Cardiac muscle cell (in vitro differentiated cells and primary cell): Measurements from ENCODE around the gene ZNF580. TPM values are rescaled to one million over a fixed set of nuclear protein-coding genes. Genes with fewer than 3 reads are reported as not detected.

ENCODE experiments used
- DNase-seq, 2 donors: peaks; one replicate each; pipeline versions ENCODE4 v3.0.0 to v3.0.0-alpha.2; 2010 to 2017; ENCODE audit warnings: low read depth in 1 of 2, low spot score in 1 of 2
- H3K27ac ChIP-seq: fragments of 200-600 bp; sonication (generic); 2 replicates; pipeline ENCODE4 v1.5.1; 2016
- H3K27me3 ChIP-seq: fragments of 200-600 bp; sonication (generic); 2 replicates; pipeline ENCODE4 v1.6.0; 2016; ENCODE audit warnings: control low read depth
- H3K36me3 ChIP-seq: fragments of 200-600 bp; sonication (generic); 2 replicates; pipeline ENCODE4 v1.5.1; 2016; ENCODE audit warnings: control low read depth
- H3K4me1 ChIP-seq: fragments of 200-600 bp; sonication (generic); 2 replicates; pipeline ENCODE4 v1.8.1; 2017; ENCODE audit warnings: low read depth, mild to moderate bottlenecking, mixed run types
- H3K4me3 ChIP-seq: fragments of 200-600 bp; sonication (generic); 2 replicates; pipeline ENCODE4 v1.5.1; 2016; ENCODE audit warnings: mild to moderate bottlenecking
- H3K9me3 ChIP-seq: fragments of 200-600 bp; sonication (generic); 2 replicates; pipeline ENCODE4 v1.5.1; 2017; ENCODE audit warnings: low read depth, mild to moderate bottlenecking, control low read depth
- polyA plus RNA-seq: library from polyadenylated mRNA; unstranded; fragments of >200 nt; fragmentation: Nextera tagmentation; extraction: Ambion mirVana; gene quantifications from 2 replicates; pipeline ENCODE4 v1.2.1, GENCODE V29; 2016
- total RNA-seq: library from RNA; depleted of rRNA; stranded (reverse); fragments of >200 nt; gene quantifications from 2 replicates; pipeline ENCODE4 v1.2.3, GENCODE V29; 2016
- TF ChIP-seq, protein P1 (sequence below): IDR thresholded peaks from 2 replicates; pipeline ENCODE4 v1.5.1; 2012; ENCODE audit warnings: low read depth, mild to moderate bottlenecking, low read length

The ZNF580 gene
- total and polyA plus RNA-seq, 2 experiments from 2014 or later: 78.4 to 124 TPM

DNA sequence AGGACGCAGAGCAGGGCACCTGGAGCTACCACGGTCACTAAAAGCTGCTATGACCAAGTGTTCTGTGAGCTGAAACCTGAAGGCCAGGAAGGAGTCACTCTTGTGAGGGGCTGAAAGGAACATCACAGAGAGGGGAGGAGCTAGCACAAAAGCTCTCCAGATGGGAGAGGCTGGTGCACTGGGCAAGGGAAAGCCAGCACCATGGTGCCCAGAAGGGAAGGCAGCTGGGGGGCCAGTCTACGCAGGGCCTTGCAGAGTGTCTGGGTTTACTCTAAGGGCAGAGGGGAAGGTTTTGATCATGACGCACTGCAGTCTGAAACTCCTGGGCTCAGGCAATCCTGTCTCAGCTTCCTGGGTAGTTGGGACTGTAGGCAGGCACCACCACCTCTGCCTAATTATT, 4.1 kb upstream of the ZNF580 start:
- H3K36me3 ChIP-seq: no peaks in the 10 kb centered on the region
- H3K9me3 ChIP-seq: no peaks in the 10 kb centered on the region
- H3K27me3 ChIP-seq: no peaks in the 10 kb centered on the region
- no peak overlapping the region for H3K27ac ChIP-seq
- no peak overlapping the region for H3K4me3 ChIP-seq
- peaks cover 5% of the 10 kb centered on the region for H3K4me1 ChIP-seq
- TF ChIP-seq, protein P1, sequence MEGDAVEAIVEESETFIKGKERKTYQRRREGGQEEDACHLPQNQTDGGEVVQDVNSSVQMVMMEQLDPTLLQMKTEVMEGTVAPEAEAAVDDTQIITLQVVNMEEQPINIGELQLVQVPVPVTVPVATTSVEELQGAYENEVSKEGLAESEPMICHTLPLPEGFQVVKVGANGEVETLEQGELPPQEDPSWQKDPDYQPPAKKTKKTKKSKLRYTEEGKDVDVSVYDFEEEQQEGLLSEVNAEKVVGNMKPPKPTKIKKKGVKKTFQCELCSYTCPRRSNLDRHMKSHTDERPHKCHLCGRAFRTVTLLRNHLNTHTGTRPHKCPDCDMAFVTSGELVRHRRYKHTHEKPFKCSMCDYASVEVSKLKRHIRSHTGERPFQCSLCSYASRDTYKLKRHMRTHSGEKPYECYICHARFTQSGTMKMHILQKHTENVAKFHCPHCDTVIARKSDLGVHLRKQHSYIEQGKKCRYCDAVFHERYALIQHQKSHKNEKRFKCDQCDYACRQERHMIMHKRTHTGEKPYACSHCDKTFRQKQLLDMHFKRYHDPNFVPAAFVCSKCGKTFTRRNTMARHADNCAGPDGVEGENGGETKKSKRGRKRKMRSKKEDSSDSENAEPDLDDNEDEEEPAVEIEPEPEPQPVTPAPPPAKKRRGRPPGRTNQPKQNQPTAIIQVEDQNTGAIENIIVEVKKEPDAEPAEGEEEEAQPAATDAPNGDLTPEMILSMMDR: no peak
- no peak for DNase-seq

DNA sequence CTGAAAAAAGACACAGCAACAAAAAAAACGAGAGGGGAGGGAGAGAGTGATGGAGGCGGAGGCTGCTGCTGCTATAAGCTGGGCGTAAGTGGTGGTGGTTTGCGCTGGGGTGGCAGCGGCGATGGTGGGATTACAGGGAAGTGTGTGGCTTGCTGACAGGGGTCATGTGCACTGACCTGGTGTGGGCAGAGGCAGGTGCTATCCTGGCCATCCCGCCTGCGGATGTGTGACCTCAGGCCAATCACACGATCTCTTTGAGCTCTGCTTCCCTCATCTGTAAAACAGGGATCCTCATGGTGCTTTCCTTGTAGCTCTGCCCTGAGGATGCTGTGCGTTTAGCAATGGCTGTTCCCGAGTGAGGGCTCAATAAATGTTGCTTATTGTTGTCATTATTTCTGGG, 3.3 kb upstream of the ZNF580 start:
- no peak overlapping the region for H3K4me3 ChIP-seq
- DNase-seq: no peak
- H3K27ac ChIP-seq: no peak overlapping the region
- no peaks in the 10 kb centered on the region for H3K36me3 ChIP-seq
- TF ChIP-seq, protein P1: no peak
- no peaks in the 10 kb centered on the region for H3K9me3 ChIP-seq
- no peaks in the 10 kb centered on the region for H3K27me3 ChIP-seq
- peaks cover 8% of the 10 kb centered on the region for H3K4me1 ChIP-seq

DNA sequence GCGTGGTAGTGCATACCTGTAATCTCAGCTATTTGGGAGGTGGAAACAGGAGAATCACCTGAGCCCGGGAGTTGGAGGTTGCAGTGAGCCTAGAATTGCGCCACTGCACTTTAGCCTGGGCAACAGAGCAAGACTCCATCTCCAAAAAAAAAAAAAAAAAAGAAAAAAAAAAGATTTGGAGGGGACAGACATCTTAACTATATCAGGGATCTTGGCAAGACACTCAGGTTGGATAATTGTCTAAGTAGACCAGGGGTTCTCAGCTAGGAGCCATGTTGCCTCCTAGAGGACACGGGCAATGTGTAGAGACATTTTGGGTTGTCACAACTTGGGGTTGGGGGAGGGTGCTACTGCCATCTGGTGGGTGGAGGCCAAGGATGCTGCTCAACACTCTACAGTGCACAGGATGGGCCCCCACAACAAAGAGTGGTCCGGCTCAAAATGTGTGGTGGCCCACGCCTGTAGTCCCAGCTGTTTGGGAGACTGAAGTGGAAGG, 1.9 kb upstream of the ZNF580 start:
- Histone ChIP-seq H3K36me3 (no peaks in the 10 kb centered on the region), H3K4me1 (peaks cover 15% of the 10 kb centered on the region), H3K27me3 (no peaks in the 10 kb centered on the region), H3K27ac (no peak overlapping the region), H3K9me3 (no peaks in the 10 kb centered on the region), H3K4me3 (no peak overlapping the region)
- TF ChIP-seq, protein P1: peak; percentile 46
- peak; percentile 38 to 41 for DNase-seq

DNA sequence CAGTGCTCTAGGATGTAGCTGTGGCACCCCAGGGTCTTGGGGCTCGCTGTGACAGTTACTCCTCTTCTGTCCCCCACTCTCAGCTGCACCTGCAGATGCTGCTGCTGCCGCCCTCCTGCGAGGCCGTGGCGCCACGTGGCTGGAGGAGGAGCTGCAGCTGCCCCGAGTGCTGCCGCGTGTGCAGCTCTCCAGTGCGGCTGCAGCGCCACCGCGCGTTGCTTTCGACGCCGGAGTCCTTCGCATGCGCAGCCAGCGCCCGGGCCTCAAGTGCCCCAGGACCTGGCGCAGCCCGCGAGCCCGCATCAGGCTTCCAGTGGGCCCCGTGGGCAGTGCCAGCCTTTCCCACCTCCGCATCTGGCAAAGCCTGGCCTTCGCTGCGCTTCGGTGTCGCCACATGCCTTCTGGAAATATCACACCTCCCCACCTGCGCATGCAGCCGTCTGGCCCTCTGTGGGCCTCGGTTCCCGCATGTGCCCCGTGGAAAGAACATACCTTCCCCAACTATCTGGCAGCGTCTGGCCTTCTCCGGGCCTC, 692 bp upstream of the ZNF580 start:
- H3K4me3 ChIP-seq: peak overlapping the region; percentile 95
- peaks cover 21% of the 10 kb centered on the region for H3K4me1 ChIP-seq
- H3K9me3 ChIP-seq: no peaks in the 10 kb centered on the region
- TF ChIP-seq, protein P1: peak; percentile 49
- no peaks in the 10 kb centered on the region for H3K27me3 ChIP-seq
- DNase-seq: peak in 1 of 2 donors; percentile 79
- H3K27ac ChIP-seq: peak overlapping the region; percentile 91
- H3K36me3 ChIP-seq: no peaks in the 10 kb centered on the region

DNA sequence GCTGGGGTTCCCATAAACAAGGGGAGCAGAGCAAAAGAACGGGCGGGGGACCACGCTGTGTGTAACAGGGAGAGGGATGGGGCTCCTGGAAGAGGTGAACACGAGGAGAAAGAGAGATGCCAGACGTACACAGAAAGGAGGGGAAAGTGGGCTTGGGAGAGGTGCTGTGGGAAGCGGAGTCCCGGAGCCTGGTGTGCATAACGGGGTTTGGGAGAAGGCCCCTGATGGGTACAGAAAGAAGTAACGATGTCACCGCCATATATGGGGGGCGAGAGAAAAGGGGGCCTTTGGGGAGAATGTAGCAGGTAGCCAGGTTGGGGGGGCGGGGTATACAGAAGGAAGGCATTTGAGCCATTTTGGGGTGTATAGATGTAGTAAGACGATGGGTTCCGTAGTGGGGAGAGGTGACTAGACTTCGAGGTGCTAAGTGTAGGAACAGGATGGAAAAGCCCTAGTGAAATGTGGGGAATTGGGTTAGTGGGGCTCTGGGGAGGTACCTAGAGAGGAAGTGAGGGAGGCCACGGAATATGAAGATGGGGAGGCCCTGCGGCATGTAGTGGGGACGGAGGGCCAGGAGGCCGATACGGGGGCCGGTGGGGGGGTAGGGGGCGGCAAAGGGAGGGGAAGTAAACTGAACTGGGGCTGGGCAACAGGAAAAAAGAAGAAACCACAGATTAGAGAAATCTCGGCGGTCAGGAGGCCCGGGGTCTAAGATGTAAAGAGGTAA, 787 bp downstream of the ZNF580 start:
- TF ChIP-seq, protein P1: no peak
- H3K27ac ChIP-seq: peak overlapping the region; percentile 91
- peak overlapping the region; percentile 95 for H3K4me3 ChIP-seq
- H3K27me3 ChIP-seq: no peaks in the 10 kb centered on the region
- DNase-seq: peak; percentile 19 to 62
- H3K4me1 ChIP-seq: peaks cover 16% of the 10 kb centered on the region
- H3K9me3 ChIP-seq: no peaks in the 10 kb centered on the region
- H3K36me3 ChIP-seq: no peaks in the 10 kb centered on the region
